Astrocyte (in vitro differentiated cells and primary cell): ENCODE measurements around the gene LY9. TPM values are rescaled to one million over a fixed set of nuclear protein-coding genes. Genes with fewer than 3 reads are reported as not detected.

Experiments
- DNase-seq: peaks from one replicate; pipeline ENCODE4 v3.0.0-alpha.2; 2010; ENCODE audit warnings: low read depth
- FAIRE-seq: peaks from 2 replicates; lab custom pipeline; 2011; peaks lifted over from hg19 to GRCh38; lab: Jason Lieb, UNC
- H2AFZ ChIP-seq: 2 replicates; pipeline ENCODE4 v1.6.0; 2012; ENCODE audit warnings: low read depth, low read length, inconsistent platforms
- H3K27ac ChIP-seq: 2 replicates; pipeline ENCODE4 v1.5.1; 2011; ENCODE audit warnings: low read depth, low read length, inconsistent platforms
- H3K27me3 ChIP-seq: 2 replicates; pipeline ENCODE4 v1.6.0; 2011; ENCODE audit warnings: low read length, inconsistent platforms; ENCODE audit not compliant: insufficient read depth
- H3K36me3 ChIP-seq: 2 replicates; pipeline ENCODE4 v1.5.1; 2011; ENCODE audit warnings: low read length, inconsistent platforms; ENCODE audit not compliant: insufficient read depth
- H3K4me1 ChIP-seq: 2 replicates; pipeline ENCODE4 v1.5.1; 2011; ENCODE audit warnings: low read length, inconsistent platforms; ENCODE audit not compliant: insufficient read depth
- H3K4me2 ChIP-seq: 2 replicates; pipeline ENCODE4 v1.6.0; 2012; ENCODE audit warnings: low read length, inconsistent platforms
- H3K4me3 ChIP-seq: 2 replicates; pipeline ENCODE4 v1.5.1; 2011; ENCODE audit warnings: low read depth, mild to moderate bottlenecking, low read length, inconsistent platforms; ENCODE audit not compliant: insufficient read depth
- H3K79me2 ChIP-seq: 2 replicates; pipeline ENCODE4 v1.6.0; 2012; ENCODE audit warnings: mild to moderate bottlenecking, low read length, inconsistent platforms; ENCODE audit not compliant: insufficient read depth
- H3K9ac ChIP-seq: 2 replicates; pipeline ENCODE4 v1.6.0; 2012; ENCODE audit warnings: mild to moderate bottlenecking, low read length, inconsistent platforms
- H3K9me3 ChIP-seq: 2 replicates; pipeline ENCODE4 v1.5.1; 2012; ENCODE audit warnings: low read depth, mild to moderate bottlenecking, low read length, inconsistent platforms; ENCODE audit not compliant: insufficient read depth
- H4K20me1 ChIP-seq: 2 replicates; pipeline ENCODE4 v1.6.0; 2012; ENCODE audit warnings: low read length, inconsistent platforms; ENCODE audit not compliant: insufficient read depth
- H3K27ac Mint-ChIP-seq: one replicate; pipeline ENCODE4 v1.8.0; 2021; ENCODE audit warnings: mild to moderate bottlenecking, mixed read lengths; ENCODE audit not compliant: unreplicated experiment
- H3K27me3 Mint-ChIP-seq: one replicate; pipeline ENCODE4 v1.8.0; 2021; ENCODE audit warnings: low read depth, mixed read lengths; ENCODE audit not compliant: unreplicated experiment
- H3K36me3 Mint-ChIP-seq: one replicate; pipeline ENCODE4 v1.8.0; 2021; ENCODE audit warnings: low read depth, mixed read lengths; ENCODE audit not compliant: unreplicated experiment
- H3K4me1 Mint-ChIP-seq: one replicate; pipeline ENCODE4 v1.8.0; 2021; ENCODE audit warnings: low read depth, mixed read lengths; ENCODE audit not compliant: unreplicated experiment
- H3K4me3 Mint-ChIP-seq: one replicate; pipeline ENCODE4 v1.8.0; 2021; ENCODE audit warnings: mild to moderate bottlenecking, moderate library complexity, mixed read lengths; ENCODE audit not compliant: unreplicated experiment
- H3K9me3 Mint-ChIP-seq: one replicate; pipeline ENCODE4 v1.8.0; 2021; ENCODE audit warnings: mild to moderate bottlenecking, mixed read lengths; ENCODE audit not compliant: unreplicated experiment
- EZH2 ChIP-seq: IDR thresholded peaks from 2 replicates; pipeline ENCODE4 v1.6.1; 2012; ENCODE audit warnings: mild to moderate bottlenecking, low read length, inconsistent platforms; ENCODE audit not compliant: insufficient read depth
- total RNA-seq: library from RNA; stranded (reverse); gene quantifications from 2 replicates; pipeline ENCODE4 v1.2.1, GENCODE V29; 2021
- TF ChIP-seq, protein P1 (sequence below): IDR thresholded peaks from 2 replicates; pipeline ENCODE4 v1.5.1; 2011; ENCODE audit warnings: low read depth, mild to moderate bottlenecking, inconsistent platforms, low read length, moderate library complexity; ENCODE audit not compliant: insufficient read depth

LY9 gene
- total RNA-seq, 1 donor from 2014 or later: not detected

DNA sequence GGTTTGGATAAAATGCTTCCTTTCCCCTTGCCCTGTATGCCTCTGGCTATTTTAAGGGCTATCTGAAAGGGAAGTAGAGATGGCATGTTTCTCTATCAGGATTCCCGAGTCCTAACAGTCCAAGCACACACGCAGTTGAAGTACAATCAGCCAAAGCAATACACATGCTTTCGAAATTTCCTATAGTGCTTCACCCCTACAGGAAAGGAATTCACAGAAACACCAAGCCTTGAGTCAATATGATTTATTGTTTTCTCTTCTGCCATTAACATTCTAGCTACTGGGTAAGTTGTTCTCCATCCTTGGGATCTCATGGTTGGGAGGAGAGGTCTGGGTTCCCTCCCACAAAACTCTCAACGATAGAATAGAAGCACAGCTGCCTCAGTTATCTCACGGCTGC, 80.3 kb downstream of the LY9 start:
- no peaks in the 10 kb centered on the region for H3K36me3 Mint-ChIP-seq
- no peak overlapping the region for H2AFZ ChIP-seq
- peaks cover 9% of the 10 kb centered on the region for H3K9me3 Mint-ChIP-seq
- no peak overlapping the region for H3K4me3 Mint-ChIP-seq
- FAIRE-seq: no peak
- no peaks in the 10 kb centered on the region for H3K9me3 ChIP-seq
- H3K4me2 ChIP-seq: no peak overlapping the region
- DNase-seq: no peak
- H3K9ac ChIP-seq: no peak overlapping the region
- no peak overlapping the region for H3K27ac ChIP-seq
- H4K20me1 ChIP-seq: no peaks in the 10 kb centered on the region
- no peak overlapping the region for H3K4me3 ChIP-seq
- H3K4me1 ChIP-seq: no peaks in the 10 kb centered on the region
- H3K36me3 ChIP-seq: no peaks in the 10 kb centered on the region
- H3K27ac Mint-ChIP-seq: no peak overlapping the region
- peaks cover 7% of the 10 kb centered on the region for H3K4me1 Mint-ChIP-seq
- H3K79me2 ChIP-seq: no peaks in the 10 kb centered on the region
- TF ChIP-seq, protein P1, sequence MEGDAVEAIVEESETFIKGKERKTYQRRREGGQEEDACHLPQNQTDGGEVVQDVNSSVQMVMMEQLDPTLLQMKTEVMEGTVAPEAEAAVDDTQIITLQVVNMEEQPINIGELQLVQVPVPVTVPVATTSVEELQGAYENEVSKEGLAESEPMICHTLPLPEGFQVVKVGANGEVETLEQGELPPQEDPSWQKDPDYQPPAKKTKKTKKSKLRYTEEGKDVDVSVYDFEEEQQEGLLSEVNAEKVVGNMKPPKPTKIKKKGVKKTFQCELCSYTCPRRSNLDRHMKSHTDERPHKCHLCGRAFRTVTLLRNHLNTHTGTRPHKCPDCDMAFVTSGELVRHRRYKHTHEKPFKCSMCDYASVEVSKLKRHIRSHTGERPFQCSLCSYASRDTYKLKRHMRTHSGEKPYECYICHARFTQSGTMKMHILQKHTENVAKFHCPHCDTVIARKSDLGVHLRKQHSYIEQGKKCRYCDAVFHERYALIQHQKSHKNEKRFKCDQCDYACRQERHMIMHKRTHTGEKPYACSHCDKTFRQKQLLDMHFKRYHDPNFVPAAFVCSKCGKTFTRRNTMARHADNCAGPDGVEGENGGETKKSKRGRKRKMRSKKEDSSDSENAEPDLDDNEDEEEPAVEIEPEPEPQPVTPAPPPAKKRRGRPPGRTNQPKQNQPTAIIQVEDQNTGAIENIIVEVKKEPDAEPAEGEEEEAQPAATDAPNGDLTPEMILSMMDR: no peak
- no peak for TF ChIP-seq EZH2
- no peaks in the 10 kb centered on the region for H3K27me3 ChIP-seq
- H3K27me3 Mint-ChIP-seq: peaks cover 4% of the 10 kb centered on the region

DNA sequence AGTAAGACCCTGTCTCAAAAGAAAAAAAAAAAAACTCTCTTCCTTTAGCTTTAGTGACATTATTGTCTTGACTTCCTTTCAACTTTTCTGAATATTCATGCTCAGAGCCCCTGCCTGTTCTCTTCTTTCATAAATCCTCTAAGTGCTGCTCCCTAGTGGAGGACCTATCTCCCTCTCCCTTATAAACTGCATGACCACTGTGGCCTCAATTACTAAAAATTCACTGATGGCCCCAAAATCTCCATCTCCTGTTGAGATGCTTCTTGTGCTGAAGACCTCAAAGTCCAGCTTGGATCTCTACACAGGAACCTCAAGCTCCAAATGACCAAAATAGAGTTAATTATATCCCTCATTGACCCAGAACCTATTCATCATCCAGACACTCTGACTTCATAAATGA, 81.2 kb downstream of the LY9 start:
- TF ChIP-seq EZH2: no peak
- TF ChIP-seq, protein P1: no peak
- FAIRE-seq: no peak
- H3K4me1 Mint-ChIP-seq: peaks cover 7% of the 10 kb centered on the region

More for the DNA sequence above, 81.2 kb downstream of the LY9 start:
- Mint-ChIP-seq H3K27ac (no peak overlapping the region), H3K36me3 (no peaks in the 10 kb centered on the region), H3K4me3 (no peak overlapping the region), H3K27me3 (peaks cover 4% of the 10 kb centered on the region), H3K9me3 (peaks cover 9% of the 10 kb centered on the region)
- H3K36me3 ChIP-seq: no peaks in the 10 kb centered on the region
- H3K9ac ChIP-seq: no peak overlapping the region
- H3K79me2 ChIP-seq: no peaks in the 10 kb centered on the region
- no peaks in the 10 kb centered on the region for H3K4me1 ChIP-seq
- DNase-seq: no peak
- H3K4me2 ChIP-seq: no peak overlapping the region
- no peak overlapping the region for H2AFZ ChIP-seq
- no peaks in the 10 kb centered on the region for H3K27me3 ChIP-seq
- H4K20me1 ChIP-seq: no peaks in the 10 kb centered on the region
- no peak overlapping the region for H3K4me3 ChIP-seq
- H3K9me3 ChIP-seq: no peaks in the 10 kb centered on the region
- H3K27ac ChIP-seq: no peak overlapping the region

Other genes with a start within 250 kb of the LY9 start
- gene CD84, start 216.7 kb upstream of the LY9 start, total RNA-seq: not detected in 2 replicates
- not detected in 2 replicates for gene SLAMF1, start 149.1 kb upstream of the LY9 start, total RNA-seq
- gene CD48, start 84.4 kb upstream of the LY9 start, total RNA-seq: not detected in 2 replicates
- 0.31 and 0.32 TPM in 2 replicates for gene SLAMF7, start 56.9 kb upstream of the LY9 start, total RNA-seq
- gene CD244, start 66.7 kb downstream of the LY9 start, total RNA-seq: not detected in 2 replicates
- not detected in 2 replicates for gene ITLN1, start 89.0 kb downstream of the LY9 start, total RNA-seq
- gene ITLN2, start 158.6 kb downstream of the LY9 start, total RNA-seq: not detected in 2 replicates
- gene F11R, start 225.0 kb downstream of the LY9 start, total RNA-seq: 53.7 and 68.6 TPM in 2 replicates
- 9.5 TPM in 2 replicates for gene TSTD1, start 242.8 kb downstream of the LY9 start, total RNA-seq
- 61.3 and 70.1 TPM in 2 replicates for gene USF1, start 249.8 kb downstream of the LY9 start, total RNA-seq